Measurements from ENCODE around the gene OR1M1. TPM values are rescaled to one million over a fixed set of nuclear protein-coding genes. Genes with fewer than 3 reads are reported as not detected.
"Not testable (repeated sequence)": the region's sequence is repeated elsewhere in the genome, so short reads cannot be mapped to it uniquely, and the experiment has no call there.

OR1M1 gene
- under 1 TPM in 1 of 3 donors, not detected in 2; 0.06 TPM for polyA plus RNA-seq (ENCODE audit: insufficient read length in 3 of 3)
- long read RNA-seq, donor 1, result 0 reads
- long read RNA-seq, donor 2, result 0 reads
- long read RNA-seq, donor 3, result 0 reads
- long read RNA-seq, donor 4, result 0 reads
- long read RNA-seq, donor 5, result 0 reads
- long read RNA-seq, donor 6, result 0 reads
- long read RNA-seq, donor 7, result 0 reads
- long read RNA-seq, donor 8, result 0 reads
- long read RNA-seq, donor 9, result 0 reads
- long read RNA-seq, donor 10, result 0 reads
- long read RNA-seq, donor 11, result 0 reads
- long read RNA-seq, donor 12, result 0 reads
- long read RNA-seq, donor 13, result 0 reads
- long read RNA-seq, donor 14, result 0 reads
- long read RNA-seq, donor 15, result 0 reads
- long read RNA-seq, donor 16, result 0 reads

DNA sequence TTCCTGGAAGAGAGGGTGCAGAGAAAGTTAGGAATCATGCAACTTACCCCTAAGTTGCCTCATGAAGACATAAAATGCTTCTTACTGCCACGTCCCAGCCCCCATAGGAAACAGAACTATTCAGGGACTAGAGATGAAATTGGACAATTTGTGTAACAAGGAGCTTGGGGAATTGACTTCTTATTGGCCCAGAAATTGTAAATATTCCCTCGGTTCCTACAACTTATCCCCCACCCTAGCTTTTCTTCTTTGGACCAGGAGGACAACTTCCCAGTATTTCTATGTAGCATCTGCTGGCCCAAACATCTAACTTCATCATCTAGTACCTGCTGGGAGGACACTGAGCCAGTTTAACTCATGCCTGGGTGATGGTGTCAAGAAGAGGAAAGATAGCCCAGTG is at the start of gene OR1M1:
Gene OR1M1, plus strand, starts transcription at position 301 of the 400 bp plus-strand sequence. CDS start 6,184 bp downstream, outside the sequence.
- no peak for DNase-seq

GRCh38 chr19:9037400-9038062 is 49.3 kb upstream of the OR1M1 start:
- DNase-seq, result peak; percentile 20

DNA sequence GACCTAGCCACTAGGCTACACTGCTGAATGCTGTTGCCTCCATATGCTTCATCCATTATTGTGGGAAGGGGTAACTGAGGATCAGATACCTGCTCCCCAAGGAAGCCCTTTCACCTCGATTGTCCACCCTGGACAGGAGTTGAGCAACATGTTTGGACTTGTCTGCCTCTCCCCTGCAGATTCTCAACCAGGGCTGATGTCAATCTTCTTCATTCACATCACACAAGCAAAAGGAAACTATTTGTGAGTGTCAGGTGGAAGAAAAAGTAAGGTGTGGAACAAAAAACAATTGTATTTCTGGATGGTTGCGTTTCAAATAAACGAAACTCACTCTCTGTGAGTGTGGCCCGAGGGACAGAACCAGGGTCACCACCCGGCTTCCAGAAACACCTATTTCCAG is 47.1 kb upstream of the OR1M1 start:
- DNase-seq, result no peak

DNA sequence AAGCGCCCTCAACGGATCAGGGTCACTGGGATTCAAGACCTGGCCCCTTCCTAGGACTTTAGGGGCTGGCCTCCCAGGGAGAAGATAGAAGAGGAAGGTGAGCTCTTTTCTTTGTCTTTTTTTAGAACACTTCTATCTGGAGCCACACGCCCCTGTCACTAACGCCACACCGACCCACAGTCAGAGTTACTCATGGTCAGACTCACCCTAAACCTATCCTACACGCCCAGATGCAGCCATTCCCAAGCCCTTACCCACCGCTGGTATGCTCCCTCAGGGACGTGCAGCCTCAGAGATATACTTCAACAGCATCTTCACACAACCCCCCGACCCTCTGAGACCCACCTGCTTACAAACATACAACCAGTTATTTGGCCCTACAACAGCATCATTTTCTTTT is 46.7 kb upstream of the OR1M1 start:
- no peak for DNase-seq

DNA sequence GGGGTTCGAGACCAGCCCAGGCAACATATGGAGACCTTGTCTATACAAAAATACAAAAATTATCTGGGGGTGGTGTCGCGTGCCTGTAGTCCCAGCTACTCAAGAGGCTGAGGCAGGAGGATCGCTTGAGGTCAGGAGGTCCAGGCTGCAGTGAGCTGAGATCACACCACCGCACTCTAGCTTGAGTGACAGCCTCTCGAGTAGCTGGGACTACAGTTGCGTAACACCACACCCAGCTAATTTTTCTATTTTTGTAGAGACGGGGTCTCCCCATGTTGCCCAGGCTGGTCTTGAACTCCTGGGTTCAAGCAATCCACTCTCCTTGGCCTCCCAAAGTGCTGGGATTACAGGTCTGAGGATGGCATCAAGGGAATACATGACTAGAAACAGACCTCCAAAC is 45.8 kb upstream of the OR1M1 start:
- no peak for DNase-seq

DNA sequence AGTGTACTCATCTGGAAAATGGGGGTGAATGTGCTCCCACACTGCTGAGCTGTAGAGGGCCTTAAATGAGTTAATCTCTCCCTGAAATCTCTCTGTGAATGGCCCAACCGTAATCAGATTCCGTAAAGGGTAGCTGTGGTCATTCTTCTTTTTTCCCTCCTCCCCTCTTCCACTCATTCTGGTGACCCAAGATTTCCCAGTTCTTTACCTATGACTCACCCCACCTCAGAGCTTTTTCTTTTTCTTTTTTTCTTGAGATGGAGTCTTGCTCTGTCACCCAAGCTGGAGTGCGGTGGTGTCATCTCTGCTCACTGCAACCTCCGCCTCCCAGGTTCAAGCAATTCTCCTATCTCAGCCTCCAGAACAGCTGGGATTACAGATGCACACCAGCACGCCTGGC is 43.3 kb upstream of the OR1M1 start:
- DNase-seq, result no peak

- DNase-seq, result no peak
Observed at GRCh38 chr19:9044449-9044848, 42.4 kb upstream of the OR1M1 start.

DNA sequence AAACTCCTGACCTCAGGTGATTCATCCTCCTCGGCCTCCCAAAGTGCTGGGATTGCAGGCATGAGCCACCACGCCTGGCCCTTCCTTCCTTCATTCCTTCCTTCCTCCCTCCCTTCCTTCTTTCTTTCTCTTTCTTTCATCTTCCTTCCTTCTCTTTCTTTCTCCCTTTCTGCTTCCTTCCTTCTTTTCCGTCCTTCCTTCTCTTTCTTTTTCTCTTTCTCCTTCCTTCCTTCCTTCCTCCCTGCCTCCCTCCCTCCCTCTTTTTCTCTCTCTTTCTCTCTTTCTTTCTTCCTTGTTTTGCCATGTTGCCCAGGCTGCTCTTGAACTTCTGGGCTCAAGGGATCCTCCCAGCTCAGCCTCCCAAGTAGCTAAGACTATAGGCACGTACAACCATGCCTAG is 40.2 kb upstream of the OR1M1 start:
- no peak for DNase-seq

GRCh38 chr19:9052894-9053293 is 34.0 kb upstream of the OR1M1 start:
- DNase-seq, result no peak

DNA sequence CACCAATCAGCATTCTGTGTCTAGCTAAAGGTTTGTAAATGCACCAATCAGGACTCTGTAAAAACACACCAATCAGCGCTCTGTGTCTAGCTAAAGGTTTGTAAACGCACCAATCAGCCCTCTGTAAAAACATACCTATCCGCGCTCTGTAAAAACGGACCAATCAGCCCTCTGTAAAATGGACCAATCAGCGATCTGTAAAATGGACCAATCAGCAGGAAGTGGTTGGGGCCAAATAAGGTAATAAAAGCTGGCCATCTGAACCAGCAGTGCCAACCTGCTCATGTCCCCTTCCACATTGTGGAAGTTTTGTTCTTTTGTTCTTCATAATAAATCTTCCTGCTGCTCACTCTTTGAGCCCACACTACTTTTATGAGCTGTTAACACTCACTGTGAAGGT is 33.2 kb upstream of the OR1M1 start:
- not testable (repeated sequence) for DNase-seq

DNA sequence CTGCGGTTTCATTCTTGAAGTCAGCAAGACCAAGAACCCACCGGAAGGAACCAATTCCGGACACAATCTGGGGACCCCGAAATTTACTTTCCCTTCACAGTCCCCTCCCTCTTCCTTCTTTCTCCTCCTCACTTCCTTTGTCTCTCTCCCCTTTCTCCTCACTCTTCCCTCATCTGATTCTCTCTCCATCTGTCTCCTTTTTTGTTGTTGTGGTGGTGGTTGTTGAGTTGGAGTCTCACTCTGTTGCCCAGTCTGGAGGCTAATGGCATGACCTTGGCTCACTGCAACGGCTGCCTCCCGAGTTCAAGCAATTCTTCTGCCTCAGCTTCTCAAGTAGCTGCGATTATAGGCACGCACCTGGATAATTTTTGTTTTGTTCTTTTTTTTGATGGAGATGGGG is 32.7 kb upstream of the OR1M1 start:
- DNase-seq, result no peak

GRCh38 chr19:9054765-9055164 is 32.1 kb upstream of the OR1M1 start:
- peak; percentile 56 for DNase-seq

GRCh38 chr19:9056131-9056530 is 30.7 kb upstream of the OR1M1 start:
- DNase-seq, result not testable (repeated sequence)

GRCh38 chr19:9057505-9058258 is 29.2 kb upstream of the OR1M1 start:
- DNase-seq, result no peak

- DNase-seq, result peak; percentile 92
Observed at GRCh38 chr19:9058905-9059667, 27.8 kb upstream of the OR1M1 start.

- peak; percentile 48 for DNase-seq
Observed at GRCh38 chr19:9060564-9061340, 26.1 kb upstream of the OR1M1 start.

DNA sequence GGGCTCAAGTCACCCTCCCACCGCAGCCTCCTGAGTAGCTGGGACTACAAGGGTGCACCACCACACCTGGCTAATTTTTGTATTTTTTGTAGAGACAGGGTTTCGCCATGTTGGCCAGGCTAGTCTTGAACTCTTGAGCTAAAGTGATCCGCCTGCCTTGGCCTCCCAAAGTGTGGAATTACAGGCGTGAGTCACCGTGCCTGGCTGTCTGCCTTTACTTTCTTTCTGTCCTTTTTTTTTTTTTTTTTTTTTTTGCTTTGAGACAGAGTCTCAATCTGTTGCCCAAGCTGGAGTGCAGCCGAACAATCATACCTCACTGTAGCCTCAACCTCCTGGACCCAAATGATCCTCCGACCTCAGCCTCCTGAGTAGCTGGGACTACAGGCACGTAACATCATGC is 25.0 kb upstream of the OR1M1 start:
- DNase-seq, result no peak

- DNase-seq, result no peak
Observed at GRCh38 chr19:9065457-9066014, 21.3 kb upstream of the OR1M1 start.

- no peak for DNase-seq
Observed at GRCh38 chr19:9070066-9070465, 16.8 kb upstream of the OR1M1 start.

- not testable (repeated sequence) for DNase-seq
Observed at GRCh38 chr19:9071720-9072119, 15.1 kb upstream of the OR1M1 start.

GRCh38 chr19:9073806-9074205 is 13.1 kb upstream of the OR1M1 start:
- DNase-seq, result no peak
